B cell (primary cell): ENCODE measurements around the gene PLEKHG4. TPM values are rescaled to one million over a fixed set of nuclear protein-coding genes. Genes with fewer than 3 reads are reported as not detected.

ENCODE experiments used
- ATAC-seq: fragments of 200-7000 bp; cut with Tn5 transposase; one replicate; pipeline ENCODE4 v1.10.0; 2021; ENCODE audit warnings: low read depth, mild to moderate bottlenecking, moderate number of reproducible peaks, moderate library complexity
- CTCF ChIA-PET: fragments of 350-600 bp; sonication (Branson Sonifier 250); formaldehyde crosslinking; loops from one replicate; lab custom pipeline; 2021; ENCODE audit warnings: antibody characterized with exemption, inconsistent platforms; lab: Charles Lee
- POLR2A ChIA-PET: fragments of 350-600 bp; sonication (Branson Sonifier 250); formaldehyde crosslinking; loops from one replicate; lab custom pipeline; 2021; ENCODE audit warnings: antibody characterized with exemption; lab: Charles Lee
- DNase-seq: peaks from one replicate; pipeline ENCODE4 v3.0.0; 2013
- H2AFZ ChIP-seq: 2 replicates; pipeline ENCODE4 v1.6.1; 2012; ENCODE audit warnings: mild to moderate bottlenecking, low read depth, low read length; ENCODE audit not compliant: insufficient read depth, poor library complexity, severe bottlenecking
- H3K27ac ChIP-seq, 2 donors: 1 replicate in 1 of 2; 2 replicates in 1 of 2; pipeline ENCODE4 v1.5.1; 2012 to 2013; ENCODE audit warnings: low read length in 2 of 2, mild to moderate bottlenecking in 2 of 2, moderate library complexity in 1 of 2
- H3K27me3 ChIP-seq, 4 experiments: fragments of 200-600 bp in 1 of 4; sonication (generic) in 1 of 4; replicated peaks in 1 of 4; 1 replicate in 2 of 4; 2 replicates in 2 of 4; pipeline versions ENCODE4 v1.6.1 to v1.7.0; 2013 to 2016; ENCODE audit warnings: low read length in 3 of 4, mild to moderate bottlenecking in 2 of 4, mixed read lengths in 1 of 4, moderate library complexity in 1 of 4; ENCODE audit not compliant: insufficient read depth in 4 of 4, control insufficient read depth in 3 of 4; ENCODE audit errors: control extremely low read depth in 1 of 4
- H3K36me3 ChIP-seq, 2 experiments: replicated peaks in 1 of 2; 1 replicate in 1 of 2; 2 replicates in 1 of 2; pipeline versions ENCODE4 v1.6.1 to v1.7.1; 2013; ENCODE audit warnings: low read length in 1 of 2; ENCODE audit not compliant: insufficient read depth in 2 of 2, control insufficient read depth in 1 of 2; ENCODE audit errors: control extremely low read depth in 1 of 2, extremely low read depth in 1 of 2
- H3K4me1 ChIP-seq, 2 donors: fragments of 200-600 bp in 1 of 2; sonication (generic) in 1 of 2; 1 replicate in 1 of 2; 2 replicates in 1 of 2; pipeline versions ENCODE4 v1.5.1 to v1.6.1; 2013 to 2017; ENCODE audit warnings: low read length in 2 of 2; ENCODE audit not compliant: control insufficient read depth in 2 of 2, insufficient read depth in 2 of 2
- H3K4me2 ChIP-seq: replicated peaks from 2 replicates; pipeline ENCODE3; 2012; ENCODE audit warnings: mild to moderate bottlenecking, low read depth, low read length; ENCODE audit not compliant: poor library complexity, severe bottlenecking
- H3K4me3 ChIP-seq, 5 experiments: fragments of 200-600 bp in 1 of 5; sonication (generic) in 1 of 5; 1 replicate in 3 of 5; 2 replicates in 2 of 5; pipeline versions ENCODE4 v1.5.1 to v1.7.0; 2011 to 2016; ENCODE audit warnings: low read length in 4 of 5, mild to moderate bottlenecking in 4 of 5, low read depth in 2 of 5, control low read depth in 1 of 5, moderate library complexity in 1 of 5; ENCODE audit not compliant: insufficient read depth in 1 of 5; ENCODE audit errors: control extremely low read depth in 1 of 5, extremely low read depth in 1 of 5
- H3K79me2 ChIP-seq: fragments of 200-600 bp; sonication (generic); one replicate; pipeline ENCODE4 v1.6.0; 2016; ENCODE audit warnings: low read length; ENCODE audit not compliant: control insufficient read depth, insufficient read depth
- H3K9ac ChIP-seq: fragments of 200-600 bp; sonication (generic); 2 replicates; pipeline ENCODE4 v1.6.1; 2017; ENCODE audit warnings: mild to moderate bottlenecking, low read length, moderate library complexity
- H3K9me3 ChIP-seq, 3 donors: one replicate each; pipeline versions ENCODE4 v1.6.1 to v1.7.1; 2013; ENCODE audit warnings: low read length in 2 of 3; ENCODE audit not compliant: control insufficient read depth in 2 of 3, insufficient read depth in 1 of 3; ENCODE audit errors: control extremely low read depth in 1 of 3
- H4K20me1 ChIP-seq: 2 replicates; pipeline ENCODE4 v1.6.0; 2012; ENCODE audit warnings: mild to moderate bottlenecking, low read length; ENCODE audit not compliant: insufficient read depth, control insufficient read depth, poor library complexity, severe bottlenecking
- H3K27ac Mint-ChIP-seq: one replicate; pipeline ENCODE4 v1.8.0; 2021; ENCODE audit warnings: mixed read lengths
- H3K27me3 Mint-ChIP-seq: one replicate; pipeline ENCODE4 v1.8.0; 2021; ENCODE audit warnings: mixed read lengths
- H3K4me1 Mint-ChIP-seq: one replicate; pipeline ENCODE4 v1.8.0; 2021; ENCODE audit warnings: mixed read lengths
- H3K4me3 Mint-ChIP-seq: one replicate; pipeline ENCODE4 v1.8.0; 2021; ENCODE audit warnings: mixed read lengths
- H3K9me3 Mint-ChIP-seq: one replicate; pipeline ENCODE4 v1.8.0; 2022; ENCODE audit warnings: mixed read lengths; ENCODE audit not compliant: insufficient read depth
- CTCF ChIP-seq: fragments of 200-600 bp; IDR thresholded peaks from one replicate; pipeline ENCODE4 v1.8.0; 2022; ENCODE audit warnings: antibody characterized with exemption, mild to moderate bottlenecking
- EZH2 ChIP-seq: IDR thresholded peaks from 2 replicates; pipeline ENCODE4 v1.6.1; 2012; ENCODE audit warnings: borderline replicate concordance, low read depth, mild to moderate bottlenecking, moderate library complexity, low read length; ENCODE audit not compliant: insufficient read depth, poor library complexity, severe bottlenecking
- WGBS: methylation state at CpG from one replicate; pipeline ENCODE4 v1.1.5; 2013; ENCODE audit warnings: missing lambda C conversion rate; ENCODE audit not compliant: insufficient coverage; 5-methylcytosine and 5-hydroxymethylcytosine counted together
- intact Hi-C: fragments of 100-400 bp; cut with micrococcal nuclease; formaldehyde crosslinking; loops from one replicate; pipeline ENCODE4 v1.10.0; 2022
- polyA plus RNA-seq: library from polyadenylated mRNA; depleted of rRNA; stranded (reverse); fragments of >200 nt; gene quantifications from 2 replicates; pipeline ENCODE4 v1.2.3, GENCODE V29; 2012
- total RNA-seq, 2 donors: library from RNA; stranded (reverse); fragments of 120-200 nt in 1 of 2; gene quantifications; 1 replicate in 1 of 2; 2 replicates in 1 of 2; pipeline versions ENCODE4 v1.2.3 to v1.2.4, GENCODE V29; 2013 to 2022

Gene PLEKHG4
- total and polyA plus RNA-seq, 2 donors (not counting 1 experiment from before 2014, with no cell fraction given), result 6.0 to 7.1 TPM

GRCh38 chr16:67258161-67258835 is 21.0 kb upstream of the PLEKHG4 start:
- Histone ChIP-seq H3K4me1 (no peaks in the 10 kb centered on the region), H3K9me3 (no peaks in the 10 kb centered on the region), H4K20me1 (no peaks in the 10 kb centered on the region), H3K27ac (no peak overlapping the region), H3K4me3 (no peak overlapping the region), H3K27me3 (peaks cover 0 to 2% (median 0%) of the 10 kb centered on the region in 4 experiments), H2AFZ (no peak overlapping the region), H3K36me3 (no peaks in the 10 kb centered on the region), H3K9ac (no peak overlapping the region), H3K4me2 (no peak overlapping the region), H3K79me2 (no peaks in the 10 kb centered on the region)
- ATAC-seq (no peak), DNase-seq (no peak)
- H3K27ac Mint-ChIP-seq, result no peak overlapping the region
- H3K27me3 Mint-ChIP-seq, result peaks cover 12% of the 10 kb centered on the region
- H3K4me3 Mint-ChIP-seq, result no peak overlapping the region
- ChIA-PET POLR2A (no interaction called here), CTCF (interaction anchor here (1.1 kb wide), 1 partner anchor 221 kb away, joined by 3 read pairs; no protein-coding TSS in a partner anchor)
- H3K9me3 Mint-ChIP-seq, result no peaks in the 10 kb centered on the region
- intact Hi-C loops, result no loop called here
- TF ChIP-seq CTCF, result no peak
- TF ChIP-seq EZH2, result no peak
- 96% methylated on average over 9 of the region's 11 CpGs for WGBS
- no peaks in the 10 kb centered on the region for H3K4me1 Mint-ChIP-seq

GRCh38 chr16:67259705-67260104 is 19.6 kb upstream of the PLEKHG4 start:
- Histone ChIP-seq H3K27ac (no peak overlapping the region), H3K36me3 (no peaks in the 10 kb centered on the region), H3K27me3 (peaks cover 0 to 2% (median 0%) of the 10 kb centered on the region in 4 experiments), H2AFZ (no peak overlapping the region), H4K20me1 (no peaks in the 10 kb centered on the region), H3K4me2 (no peak overlapping the region), H3K79me2 (no peaks in the 10 kb centered on the region), H3K9me3 (no peaks in the 10 kb centered on the region), H3K4me3 (no peak overlapping the region), H3K9ac (no peak overlapping the region), H3K4me1 (no peaks in the 10 kb centered on the region)
- ATAC-seq (no peak), DNase-seq (no peak)
- 98% methylated on average over 12 of the region's 12 CpGs for WGBS
- no peak overlapping the region for H3K4me3 Mint-ChIP-seq
- peaks cover 12% of the 10 kb centered on the region for H3K27me3 Mint-ChIP-seq
- H3K9me3 Mint-ChIP-seq, result no peaks in the 10 kb centered on the region
- CTCF ChIA-PET, result interaction anchor here (1.7 to 2.0 kb wide), 3 partner anchors 10 to 140 kb away, joined by 5 to 13 read pairs (median 11); no protein-coding TSS in a partner anchor
- no peak for TF ChIP-seq EZH2
- no peak for TF ChIP-seq CTCF
- POLR2A ChIA-PET, result no interaction called here
- intact Hi-C loops, result loop anchor here (1.0 kb wide), 1 partner anchor 140 kb away; no protein-coding TSS in a partner anchor
- H3K4me1 Mint-ChIP-seq, result no peaks in the 10 kb centered on the region
- H3K27ac Mint-ChIP-seq, result no peak overlapping the region
